Central memory CD8-positive, alpha-beta T cell (primary cell): ENCODE data around the gene NUP214.

Experiments used
- ATAC-seq: fragments of 150-1000 bp; cut with Tn5 transposase; replicated peaks from 2 replicates; pipeline ENCODE4 v1.10.0; 2022; ENCODE audit warnings: mild to moderate bottlenecking, moderate FRiP score, moderate number of reproducible peaks; ENCODE audit not compliant: poor library complexity, severe bottlenecking; ENCODE audit errors: extremely low read depth
- DNase-seq, 2 donors: peaks; one replicate each; pipeline ENCODE4 v3.0.0; 2021; ENCODE audit warnings: low spot score in 2 of 2
- H3K27ac Mint-ChIP-seq: one replicate; pipeline ENCODE4 v1.8.0; 2022; ENCODE audit warnings: low read depth, mild to moderate bottlenecking, moderate library complexity, mixed read lengths
- H3K27me3 Mint-ChIP-seq: one replicate; pipeline ENCODE4 v1.8.0; 2022; ENCODE audit warnings: mixed read lengths
- H3K36me3 Mint-ChIP-seq: one replicate; pipeline ENCODE4 v1.8.0; 2022; ENCODE audit warnings: mild to moderate bottlenecking, moderate library complexity, mixed read lengths; ENCODE audit not compliant: insufficient read depth
- H3K4me1 Mint-ChIP-seq: one replicate; pipeline ENCODE4 v1.8.0; 2022; ENCODE audit warnings: mixed read lengths
- H3K4me3 Mint-ChIP-seq: one replicate; pipeline ENCODE4 v1.8.0; 2022; ENCODE audit warnings: mild to moderate bottlenecking, moderate library complexity, mixed read lengths
- H3K9me3 Mint-ChIP-seq: one replicate; pipeline ENCODE4 v1.8.0; 2022; ENCODE audit warnings: mixed read lengths

Gene NUP214

GRCh38 chr9:131091352-131091992 is 33.9 kb upstream of the NUP214 start:
- no peak overlapping the region for H3K4me3 Mint-ChIP-seq
- ATAC-seq (no peak), DNase-seq (no peak)
- no peak overlapping the region for H3K27ac Mint-ChIP-seq
- H3K9me3 Mint-ChIP-seq: no peaks in the 10 kb centered on the region
- H3K36me3 Mint-ChIP-seq: peaks cover 1% of the 10 kb centered on the region
- peaks cover 46% of the 10 kb centered on the region for H3K27me3 Mint-ChIP-seq
- H3K4me1 Mint-ChIP-seq: no peaks in the 10 kb centered on the region

- H3K9me3 Mint-ChIP-seq: no peaks in the 10 kb centered on the region
- ATAC-seq (no peak), DNase-seq (no peak)
- peaks cover 47% of the 10 kb centered on the region for H3K27me3 Mint-ChIP-seq
- H3K36me3 Mint-ChIP-seq: peaks cover 1% of the 10 kb centered on the region
- H3K4me1 Mint-ChIP-seq: peaks cover under 1% of the 10 kb centered on the region
- no peak overlapping the region for H3K4me3 Mint-ChIP-seq
- no peak overlapping the region for H3K27ac Mint-ChIP-seq
Measured at GRCh38 chr9:131092030-131092429, 33.4 kb upstream of the NUP214 start.

- Mint-ChIP-seq H3K4me1 (peaks cover 5% of the 10 kb centered on the region), H3K27me3 (peaks cover 47% of the 10 kb centered on the region), H3K4me3 (no peak overlapping the region), H3K27ac (no peak overlapping the region), H3K36me3 (peaks cover 1% of the 10 kb centered on the region), H3K9me3 (no peaks in the 10 kb centered on the region)
- DNase-seq (no peak), ATAC-seq (no peak)
Measured at GRCh38 chr9:131092548-131093440, 32.6 kb upstream of the NUP214 start.

GRCh38 chr9:131094015-131094414 is 31.4 kb upstream of the NUP214 start:
- Mint-ChIP-seq H3K36me3 (peaks cover 1% of the 10 kb centered on the region), H3K4me3 (no peak overlapping the region), H3K4me1 (peaks cover 5% of the 10 kb centered on the region), H3K27ac (no peak overlapping the region), H3K27me3 (peaks cover 49% of the 10 kb centered on the region), H3K9me3 (no peaks in the 10 kb centered on the region)
- ATAC-seq (no peak), DNase-seq (no peak)

GRCh38 chr9:131094622-131095021 is 30.8 kb upstream of the NUP214 start:
- Mint-ChIP-seq H3K9me3 (no peaks in the 10 kb centered on the region), H3K4me1 (peaks cover 5% of the 10 kb centered on the region), H3K27ac (no peak overlapping the region), H3K36me3 (peaks cover 1% of the 10 kb centered on the region), H3K27me3 (peaks cover 49% of the 10 kb centered on the region), H3K4me3 (no peak overlapping the region)
- no peak for DNase-seq
- no peak for ATAC-seq

- peaks cover 1% of the 10 kb centered on the region for H3K36me3 Mint-ChIP-seq
- H3K4me3 Mint-ChIP-seq: peak overlapping the region; percentile 68
- H3K27me3 Mint-ChIP-seq: peaks cover 49% of the 10 kb centered on the region
- no peaks in the 10 kb centered on the region for H3K9me3 Mint-ChIP-seq
- H3K4me1 Mint-ChIP-seq: peaks cover 5% of the 10 kb centered on the region
- ATAC-seq: no peak
- no peak overlapping the region for H3K27ac Mint-ChIP-seq
- DNase-seq: no peak
Measured at GRCh38 chr9:131095666-131096268, 29.6 kb upstream of the NUP214 start.

GRCh38 chr9:131096269-131097125 is 28.9 kb upstream of the NUP214 start, which contains the start of gene AIF1L:
Gene AIF1L (plus strand): TSS chr9:131096531. CDS start chr9:131096630, 99 bp downstream.
- Mint-ChIP-seq H3K27ac (no peak within 1 kb of the TSS), H3K4me1 (peaks cover 5% of the 10 kb centered on the region), H3K9me3 (no peaks in the 10 kb centered on the region), H3K36me3 (peaks cover 1% of the 10 kb centered on the region), H3K27me3 (peaks cover 49% of the 10 kb centered on the region), H3K4me3 (peak within 1 kb of the TSS; percentile 68)
- ATAC-seq: no peak
- DNase-seq: no peak

- Mint-ChIP-seq H3K36me3 (no peaks in the 10 kb centered on the region), H3K27ac (no peak overlapping the region)
- ATAC-seq: no peak
Measured at GRCh38 chr9:131097126-131097947, 28.0 kb upstream of the NUP214 start.

GRCh38 chr9:131097948-131098278 is 27.5 kb upstream of the NUP214 start:
- H3K4me1 Mint-ChIP-seq: peaks cover 5% of the 10 kb centered on the region
- peaks cover 49% of the 10 kb centered on the region for H3K27me3 Mint-ChIP-seq
- ATAC-seq: no peak
- no peaks in the 10 kb centered on the region for H3K9me3 Mint-ChIP-seq
- no peak overlapping the region for H3K27ac Mint-ChIP-seq
- H3K36me3 Mint-ChIP-seq: no peaks in the 10 kb centered on the region
- no peak overlapping the region for H3K4me3 Mint-ChIP-seq
- no peak for DNase-seq

More at GRCh38 chr9:131097126-131097947, 28.0 kb upstream of the NUP214 start:
- Mint-ChIP-seq H3K9me3 (no peaks in the 10 kb centered on the region), H3K4me3 (peak overlapping the region; percentile 58), H3K27me3 (peaks cover 49% of the 10 kb centered on the region), H3K4me1 (peaks cover 5% of the 10 kb centered on the region)
- no peak for DNase-seq

GRCh38 chr9:131098391-131099101 is 26.8 kb upstream of the NUP214 start:
- Mint-ChIP-seq H3K4me3 (no peak overlapping the region), H3K9me3 (no peaks in the 10 kb centered on the region), H3K27ac (no peak overlapping the region), H3K27me3 (peaks cover 44% of the 10 kb centered on the region), H3K36me3 (no peaks in the 10 kb centered on the region), H3K4me1 (peaks cover 5% of the 10 kb centered on the region)
- DNase-seq: no peak
- no peak for ATAC-seq

GRCh38 chr9:131099102-131099606 is 26.2 kb upstream of the NUP214 start:
- peaks cover 5% of the 10 kb centered on the region for H3K4me1 Mint-ChIP-seq
- DNase-seq (no peak), ATAC-seq (no peak)
- H3K9me3 Mint-ChIP-seq: no peaks in the 10 kb centered on the region
- no peak overlapping the region for H3K27ac Mint-ChIP-seq
- peaks cover 38% of the 10 kb centered on the region for H3K27me3 Mint-ChIP-seq
- H3K36me3 Mint-ChIP-seq: no peaks in the 10 kb centered on the region
- no peak overlapping the region for H3K4me3 Mint-ChIP-seq
